MM.1S (cell line): ENCODE measurements around the gene PTGIS.
"Not testable (repeated sequence)": the region's sequence is repeated elsewhere in the genome, so short reads cannot be mapped to it uniquely, and the experiment has no call there.

Experiments used
- DNase-seq: peaks from one replicate; pipeline ENCODE4 v3.0.0-alpha.2; 2015
- H2AFZ ChIP-seq: fragments of 300-600 bp; sonication (generic); 2 replicates; pipeline ENCODE4 v1.6.0; 2016; ENCODE audit warnings: antibody characterized with exemption, low read length
- H3F3A ChIP-seq: fragments of 300-600 bp; sonication (generic); 2 replicates; pipeline ENCODE4 v1.6.1; 2016; ENCODE audit warnings: mild to moderate bottlenecking, antibody characterized with exemption, low read length, moderate library complexity, mixed read lengths; ENCODE audit not compliant: insufficient read depth
- H3K27ac ChIP-seq: fragments of 300-600 bp; sonication (generic); 2 replicates; pipeline ENCODE4 v1.5.1; 2016; ENCODE audit warnings: mild to moderate bottlenecking, low read length
- H3K27me3 ChIP-seq: fragments of 300-600 bp; sonication (generic); replicated peaks from 2 replicates; pipeline ENCODE4 v1.6.0; 2016; ENCODE audit warnings: low read length; ENCODE audit not compliant: insufficient read depth
- H3K36me3 ChIP-seq: fragments of 300-600 bp; sonication (generic); replicated peaks from 2 replicates; pipeline ENCODE4 v1.6.1; 2016; ENCODE audit warnings: mild to moderate bottlenecking, low read length, mixed read lengths; ENCODE audit not compliant: insufficient read depth
- H3K4me1 ChIP-seq: fragments of 300-600 bp; sonication (generic); 2 replicates; pipeline ENCODE4 v1.6.1; 2016; ENCODE audit warnings: low read length, mixed read lengths
- H3K4me2 ChIP-seq: fragments of 300-600 bp; sonication (generic); 2 replicates; pipeline ENCODE4 v1.6.0; 2016; ENCODE audit warnings: low read depth, low read length
- H3K4me3 ChIP-seq: fragments of 300-600 bp; sonication (generic); 2 replicates; pipeline ENCODE4 v1.5.1; 2016; ENCODE audit warnings: low read length, mixed read lengths
- H3K79me2 ChIP-seq: fragments of 300-600 bp; sonication (generic); 2 replicates; pipeline ENCODE4 v1.6.1; 2016; ENCODE audit warnings: mixed run types, low read length, mixed read lengths
- H3K9ac ChIP-seq: fragments of 300-600 bp; sonication (generic); 2 replicates; pipeline ENCODE4 v1.6.1; 2016; ENCODE audit warnings: low read length, mixed read lengths
- H3K9me2 ChIP-seq: fragments of 300-600 bp; sonication (generic); replicated peaks from 2 replicates; pipeline ENCODE4 v1.6.1; 2016; ENCODE audit warnings: mild to moderate bottlenecking, low read length, mixed read lengths; ENCODE audit not compliant: insufficient read depth
- H3K9me3 ChIP-seq: fragments of 300-600 bp; sonication (generic); replicated peaks from 2 replicates; pipeline ENCODE4 v1.6.1; 2016; ENCODE audit warnings: mild to moderate bottlenecking, low read length, mixed read lengths; ENCODE audit not compliant: insufficient read depth
- H4K20me1 ChIP-seq: fragments of 300-600 bp; sonication (generic); 2 replicates; pipeline ENCODE4 v1.6.1; 2016; ENCODE audit warnings: mild to moderate bottlenecking, low read length, moderate library complexity, mixed read lengths; ENCODE audit not compliant: insufficient read depth
- CTCF ChIP-seq: fragments of 300-600 bp; sonication (generic); IDR thresholded peaks from 2 replicates; pipeline ENCODE4 v1.5.1; 2016; ENCODE audit warnings: antibody characterized with exemption, low read length, mixed read lengths
- EZH2 ChIP-seq: fragments of 300-600 bp; sonication (generic); optimal IDR thresholded peaks from 2 replicates; pipeline ENCODE3; 2017; ENCODE audit warnings: low read depth, mild to moderate bottlenecking, antibody characterized with exemption, low read length, mixed read lengths
- EZH2phosphoT487 ChIP-seq: fragments of 300-600 bp; sonication (generic); IDR thresholded peaks from 2 replicates; pipeline ENCODE4 v1.6.1; 2018; ENCODE audit warnings: antibody characterized with exemption, low read length

PTGIS gene

GRCh38 chr20:49612127-49612738 is 44.3 kb upstream of the PTGIS start:
- H4K20me1 ChIP-seq = no peaks in the 10 kb centered on the region
- H3K4me1 ChIP-seq = no peaks in the 10 kb centered on the region
- H3K9ac ChIP-seq = no peak overlapping the region
- 0 out of 2 replicates have a peak, but pooled peaks cover 6% of the 10 kb centered on the region for H3K27me3 ChIP-seq
- H3K9me2 ChIP-seq = no peaks in the 10 kb centered on the region
- H2AFZ ChIP-seq = no peak overlapping the region
- TF ChIP-seq EZH2phosphoT487 = no peak
- TF ChIP-seq CTCF = no peak
- no peak for TF ChIP-seq EZH2
- H3K9me3 ChIP-seq = no peaks in the 10 kb centered on the region
- no peak overlapping the region for H3K27ac ChIP-seq
- H3K36me3 ChIP-seq = no peaks in the 10 kb centered on the region
- no peak overlapping the region for H3K4me3 ChIP-seq
- H3F3A ChIP-seq = no peaks in the 10 kb centered on the region
- H3K79me2 ChIP-seq = no peaks in the 10 kb centered on the region
- no peak overlapping the region for H3K4me2 ChIP-seq
- DNase-seq = no peak

GRCh38 chr20:49611539-49612126 is 43.7 kb upstream of the PTGIS start:
- not testable (repeated sequence) for H3F3A ChIP-seq, DNase-seq, H3K36me3 ChIP-seq, H3K9me3 ChIP-seq, H3K9me2 ChIP-seq, H3K9ac ChIP-seq, H3K27ac ChIP-seq, H4K20me1 ChIP-seq, H3K27me3 ChIP-seq, H3K4me1 ChIP-seq, H3K79me2 ChIP-seq
- Histone ChIP-seq H3K4me2 (peak overlapping the region; percentile 62), H3K4me3 (peak overlapping the region; percentile 21; the same call in 1 of the 2 replicates), H2AFZ (peak overlapping the region; percentile 85; the same call in 1 of the 2 replicates)

- Histone ChIP-seq H3K9me3 (no peaks in the 10 kb centered on the region), H4K20me1 (no peaks in the 10 kb centered on the region), H3K9me2 (no peaks in the 10 kb centered on the region), H3K27me3 (0 out of 2 replicates have a peak, but pooled peaks cover 6% of the 10 kb centered on the region), H3K36me3 (no peaks in the 10 kb centered on the region), H3K4me2 (peak overlapping the region; percentile 62), H3K4me3 (peak overlapping the region; percentile 48; the same call in 1 of the 2 replicates), H3K9ac (no peak overlapping the region), H3K79me2 (no peaks in the 10 kb centered on the region), H3K27ac (no peak overlapping the region), H3K4me1 (no peaks in the 10 kb centered on the region), H2AFZ (peak overlapping the region; percentile 85), H3F3A (no peaks in the 10 kb centered on the region)
- peak; percentile 81 for DNase-seq
- TF ChIP-seq EZH2phosphoT487 (no peak), EZH2 (no peak), CTCF (peak; percentile 98)
Observed at GRCh38 chr20:49610691-49611538, 43.0 kb upstream of the PTGIS start.
